SU-DHL-6 (cell line): Measurements from ENCODE around the gene PLEKHA6.

Experiments
- CTCF ChIP-seq: fragments of 200-600 bp; sonication (generic); IDR thresholded peaks from one replicate; pipeline ENCODE4 v1.5.1; 2017; ENCODE audit warnings: antibody characterized with exemption, mild to moderate bottlenecking, low read length, moderate library complexity; ENCODE audit not compliant: insufficient read depth, poor library complexity, severe bottlenecking
- EZH2phosphoT487 ChIP-seq: fragments of 200-600 bp; sonication (generic), shearing (Covaris generic); conservative IDR thresholded peaks from 2 replicates; pipeline ENCODE4 v1.6.1; 2018; ENCODE audit warnings: mild to moderate bottlenecking, antibody characterized with exemption, low read length, moderate library complexity, mixed read lengths

- no peak for TF ChIP-seq CTCF
- no peak for TF ChIP-seq EZH2phosphoT487
Measured at GRCh38 chr1:204321665-204322064, 38.1 kb downstream of the PLEKHA6 start.
